CD4-positive, alpha-beta T cell treated with Interleukin-4 for 4 hours (primary cell): ENCODE data around the gene DCAF12.
A peak's percentile ranks its signal among the peaks of the same experiment; 100 is the strongest.
"Not testable (repeated sequence)": the region's sequence is repeated elsewhere in the genome, so short reads cannot be mapped to it uniquely, and the experiment has no call there.

Source experiments
- DNase-seq: peaks from one replicate; pipeline ENCODE4 v3.0.0-alpha.2; 2020

Gene DCAF12

DNA sequence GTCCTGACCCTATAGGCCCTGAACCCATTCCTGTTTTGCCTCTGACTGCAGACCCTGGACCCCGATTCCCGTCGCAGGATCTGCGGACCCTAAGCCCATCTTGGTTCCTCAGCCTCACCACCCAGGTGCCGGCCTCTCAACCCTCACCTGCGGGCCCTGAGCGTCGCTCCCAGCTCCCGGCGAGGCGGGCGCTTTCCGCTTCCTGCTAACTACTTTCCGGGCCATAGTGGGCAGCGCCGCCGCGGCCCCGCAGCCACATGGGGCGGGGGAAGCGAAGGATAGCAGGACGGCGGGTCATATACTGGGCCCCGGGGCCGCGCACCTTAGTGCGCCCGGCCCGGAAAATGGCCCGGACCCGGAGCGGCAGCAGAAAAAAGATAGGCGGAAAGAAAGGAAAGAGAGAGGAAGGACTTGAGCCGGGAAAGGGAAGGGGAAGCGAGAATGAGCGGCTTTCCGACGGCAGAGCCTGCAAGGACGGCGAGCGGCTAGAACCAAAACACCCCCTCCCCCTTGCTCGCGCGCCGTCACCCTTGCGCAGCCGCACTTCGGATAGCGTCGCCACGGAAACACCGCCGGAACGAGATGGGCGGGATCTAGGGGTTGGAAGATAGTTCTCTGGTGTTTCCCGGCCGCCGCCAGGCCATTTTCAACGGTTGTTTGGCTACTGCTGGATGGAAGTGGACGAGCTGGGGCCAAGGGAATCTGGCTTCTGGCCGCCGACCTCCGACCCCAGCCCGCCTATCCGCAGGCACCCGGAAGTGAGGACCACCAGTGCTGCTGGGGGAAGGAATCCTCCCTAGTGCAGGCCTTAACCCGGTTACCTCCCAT lies at the start of gene DCAF12:
DCAF12 (minus strand) TSS at position 492 of the 828 bp plus-strand sequence; CDS start at position 225, 267 bp downstream.
- peak; percentile 90 for DNase-seq

DNA sequence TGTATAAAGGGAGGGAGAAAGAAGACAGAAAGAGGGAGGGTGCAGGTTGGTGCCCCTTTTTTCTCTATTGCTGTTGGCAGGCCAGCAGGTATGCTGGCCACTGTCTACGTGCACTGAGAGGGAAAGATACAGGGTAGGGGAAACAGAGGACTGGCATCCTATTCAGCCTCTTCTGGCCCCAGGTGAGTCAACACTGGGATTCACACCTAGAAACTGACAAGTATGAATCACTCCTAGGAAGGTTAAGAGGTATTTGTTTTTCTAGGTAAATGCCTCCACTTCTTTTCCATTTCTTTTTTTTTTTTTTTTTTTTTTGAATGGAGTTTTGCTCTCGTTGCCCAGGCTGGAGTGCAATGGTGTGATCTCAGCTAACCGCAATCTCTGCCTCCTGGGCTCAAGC lies 49.6 kb upstream of the DCAF12 start:
- DNase-seq = no peak

DNA sequence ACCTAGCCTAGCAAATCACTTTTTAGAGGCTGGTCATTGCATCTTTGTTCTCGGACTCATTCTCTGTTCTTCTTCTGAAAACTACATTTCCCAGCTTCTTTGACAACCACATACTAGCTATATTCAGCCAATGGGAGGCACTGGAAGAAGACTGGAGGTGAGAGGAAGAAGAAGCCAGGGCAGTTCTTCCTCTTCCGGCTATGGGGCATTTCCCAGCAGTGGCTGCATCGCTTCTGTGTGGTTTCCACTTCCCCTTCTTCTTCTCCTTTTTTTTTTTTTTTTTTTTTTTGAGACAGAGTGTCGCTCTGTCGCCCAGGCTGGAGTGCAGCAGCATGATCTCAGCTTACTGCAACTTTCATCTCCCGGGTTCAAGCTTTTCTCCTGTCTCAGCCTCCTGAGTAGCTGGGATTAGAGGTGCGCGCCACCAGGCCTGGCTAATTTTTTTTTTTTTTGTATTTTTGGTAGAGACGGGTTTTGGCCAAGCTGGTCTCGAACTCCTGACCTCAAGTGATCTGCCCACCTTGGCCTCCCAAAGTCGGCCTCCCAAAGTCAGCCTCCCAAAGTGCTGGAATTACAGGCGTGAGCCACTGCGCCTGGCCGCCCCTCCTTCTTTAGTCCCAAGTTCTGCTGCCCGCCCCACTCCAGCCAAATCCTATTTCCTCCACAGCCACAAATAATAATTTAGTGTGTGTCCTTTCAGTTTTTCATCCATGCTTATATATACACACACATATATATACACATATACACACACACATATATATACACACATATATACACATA lies 45.4 kb upstream of the DCAF12 start:
- peak; percentile 75 for DNase-seq

DNA sequence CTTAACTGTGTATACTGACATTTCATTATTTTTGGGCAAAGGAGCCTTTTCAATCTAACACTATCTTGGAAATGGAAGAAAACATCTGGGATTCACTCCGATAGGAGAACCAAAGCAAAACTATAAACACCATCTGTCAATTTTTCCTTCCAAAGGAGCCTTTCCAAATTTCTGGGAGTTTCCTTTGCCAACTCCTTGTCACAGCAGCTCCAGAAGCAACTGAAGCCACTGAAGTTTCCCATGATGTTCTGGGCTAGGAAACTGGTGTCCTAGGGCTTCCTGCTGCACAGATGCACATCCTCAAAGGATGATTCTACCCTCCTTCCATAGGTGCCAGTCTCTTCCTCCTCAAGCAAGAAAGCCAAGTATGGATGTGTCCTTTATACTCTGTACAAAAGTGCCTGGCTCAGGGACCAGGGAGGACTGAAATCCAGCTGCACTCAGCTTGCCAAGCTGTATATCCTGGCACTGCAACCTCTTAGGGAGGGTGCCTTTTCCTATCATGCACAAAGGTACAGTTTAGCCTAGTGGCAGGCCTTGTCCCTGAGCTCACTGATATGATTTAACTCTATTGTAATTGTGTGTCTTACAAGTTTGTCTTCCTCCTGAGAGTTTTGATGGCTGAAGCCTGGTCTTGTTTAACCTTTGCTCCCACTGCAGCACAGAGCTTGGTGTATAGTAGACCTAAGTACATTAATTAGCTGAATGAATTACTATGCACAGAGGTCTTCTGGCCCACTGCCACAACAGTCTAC lies 43.9 kb upstream of the DCAF12 start:
- no peak for DNase-seq

DNA sequence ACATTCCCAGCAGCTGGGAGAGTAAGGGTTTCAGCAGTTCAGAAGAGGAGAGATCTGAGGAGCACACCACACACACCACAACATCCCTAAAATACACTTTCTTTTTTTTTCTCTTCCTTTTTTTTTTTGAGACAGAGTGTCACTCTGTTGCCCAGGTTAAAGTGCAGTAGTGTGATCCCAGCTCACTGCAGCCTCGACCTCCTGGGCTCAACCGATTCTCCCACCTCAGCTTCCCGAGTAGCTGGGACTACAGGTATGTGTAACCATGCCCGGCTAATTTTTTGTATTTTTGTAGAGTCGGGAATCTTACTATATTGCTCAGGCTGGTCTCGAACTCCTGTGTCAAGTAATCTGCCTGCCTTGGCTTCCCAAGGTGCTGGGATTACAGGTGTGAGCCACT lies 42.6 kb upstream of the DCAF12 start:
- DNase-seq = no peak

DNA sequence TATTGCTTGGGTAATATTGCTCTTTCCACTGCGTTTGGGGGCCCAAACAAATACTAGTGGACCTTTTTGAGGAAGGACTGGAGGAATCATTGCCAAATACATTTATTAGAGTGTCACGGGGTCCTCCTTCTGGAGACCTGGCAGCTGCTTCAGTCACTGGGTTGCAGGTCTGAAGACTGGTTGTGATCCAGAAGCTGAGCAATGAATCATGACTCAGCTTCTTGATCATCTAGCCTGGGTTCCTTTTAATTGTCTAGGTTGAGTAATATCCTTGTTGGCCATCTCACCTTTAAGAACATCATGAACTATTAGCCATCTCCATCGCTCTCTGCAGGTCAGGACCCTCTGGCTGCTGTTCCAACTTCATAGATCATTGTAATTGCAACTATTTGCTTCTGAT lies 36.9 kb upstream of the DCAF12 start:
- DNase-seq = no peak

DNA sequence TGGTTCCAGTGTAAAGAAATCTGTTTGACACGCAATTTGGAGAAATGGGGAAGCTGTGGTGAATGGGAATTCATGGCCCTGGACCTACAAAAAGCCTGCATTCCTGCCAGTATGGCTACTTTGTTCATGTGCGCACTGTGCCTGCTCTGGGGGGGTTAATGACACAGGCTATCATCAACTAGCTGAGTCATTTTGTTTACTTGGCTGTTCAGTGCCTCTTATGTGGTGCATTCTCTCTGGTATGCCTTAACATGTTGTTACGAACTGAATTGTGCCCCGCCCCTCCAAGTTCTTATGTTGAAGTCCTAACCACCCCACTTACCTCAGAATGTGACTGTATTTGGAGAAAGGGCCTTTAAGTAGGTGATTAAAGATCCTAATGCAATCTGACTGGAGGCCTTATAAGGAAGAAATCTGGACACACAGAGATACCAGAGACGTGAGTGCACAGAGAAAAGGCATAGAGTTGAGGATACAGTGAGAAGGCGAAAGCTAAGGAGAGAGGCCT lies 31.9 kb upstream of the DCAF12 start:
- no peak for DNase-seq

DNA sequence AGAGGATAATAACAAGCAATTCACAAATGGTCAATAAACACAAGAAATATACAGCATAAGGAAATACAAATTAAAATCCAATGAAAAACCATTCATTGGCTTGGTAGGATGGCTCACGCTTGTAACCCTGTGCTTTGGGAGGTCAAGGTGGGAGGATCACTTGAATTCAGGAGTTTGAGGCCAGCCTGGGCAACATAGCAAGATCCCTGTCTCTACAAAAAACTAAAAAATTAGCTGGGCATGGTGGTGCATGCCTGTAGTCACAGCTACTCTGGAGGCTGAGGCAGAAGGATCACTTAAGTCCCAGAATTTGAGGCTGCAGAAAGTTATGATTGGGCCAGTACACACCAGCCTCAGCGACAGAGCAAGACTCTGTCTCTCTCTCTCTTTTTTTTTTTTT lies 31.4 kb upstream of the DCAF12 start:
- no peak for DNase-seq

DNA sequence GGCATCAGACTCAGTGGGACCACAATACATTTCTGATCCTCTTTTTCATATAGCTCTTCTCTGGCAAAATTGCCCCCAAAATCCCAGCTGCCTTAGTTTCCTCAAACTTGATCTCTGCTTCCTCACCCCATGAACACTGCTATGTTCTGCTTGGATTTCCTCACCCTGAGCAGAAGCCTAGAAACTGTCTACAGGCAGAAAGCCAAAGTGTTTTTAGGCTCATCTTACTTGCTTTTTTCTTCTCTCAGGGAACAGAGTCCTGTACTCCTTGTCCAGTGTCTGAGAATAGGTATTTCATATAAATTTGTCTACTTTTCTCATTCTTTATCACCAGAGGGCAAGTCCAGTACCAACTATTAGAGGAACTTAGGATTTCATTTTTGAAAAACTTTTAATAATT lies 30.8 kb upstream of the DCAF12 start:
- no peak for DNase-seq

DNA sequence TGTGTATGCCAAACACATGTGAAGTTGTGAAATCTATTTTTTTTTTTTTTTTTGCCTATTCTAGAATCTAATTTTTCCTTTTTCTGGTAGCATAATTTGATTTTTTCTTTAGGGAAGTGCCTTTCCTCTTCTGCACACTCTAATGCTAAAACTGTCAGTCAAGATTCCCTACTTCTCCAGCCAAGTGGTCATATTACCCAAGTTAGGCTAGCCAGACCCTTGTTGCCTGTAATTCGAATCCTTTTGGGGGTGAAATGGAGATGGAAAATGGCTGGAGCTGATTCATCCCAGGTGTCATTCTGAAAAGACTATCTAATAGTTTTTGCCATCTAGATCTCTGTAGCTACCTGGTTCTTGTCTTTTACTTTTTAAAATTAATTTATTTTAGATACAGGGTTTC lies 27.6 kb upstream of the DCAF12 start:
- DNase-seq = no peak

DNA sequence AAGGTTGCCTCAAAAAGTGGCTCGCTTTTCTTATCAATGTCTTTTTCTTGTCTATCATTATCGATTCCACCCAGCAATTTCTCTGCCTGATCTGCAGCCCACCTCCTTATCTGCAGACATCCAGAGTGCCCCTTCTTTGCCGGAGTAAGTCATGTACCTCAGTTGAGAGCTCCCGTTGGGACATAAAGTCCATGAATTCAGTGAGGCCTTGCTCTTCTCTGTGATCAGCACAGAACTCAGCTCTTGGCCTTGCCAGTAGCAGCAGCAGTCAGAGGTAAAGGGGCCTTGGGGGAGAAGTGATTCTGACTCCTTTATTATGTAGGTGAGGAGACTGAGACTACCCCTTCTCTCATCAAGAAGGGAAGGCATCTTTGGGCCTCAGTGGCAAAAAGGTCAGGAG lies 24.9 kb upstream of the DCAF12 start:
- no peak for DNase-seq

DNA sequence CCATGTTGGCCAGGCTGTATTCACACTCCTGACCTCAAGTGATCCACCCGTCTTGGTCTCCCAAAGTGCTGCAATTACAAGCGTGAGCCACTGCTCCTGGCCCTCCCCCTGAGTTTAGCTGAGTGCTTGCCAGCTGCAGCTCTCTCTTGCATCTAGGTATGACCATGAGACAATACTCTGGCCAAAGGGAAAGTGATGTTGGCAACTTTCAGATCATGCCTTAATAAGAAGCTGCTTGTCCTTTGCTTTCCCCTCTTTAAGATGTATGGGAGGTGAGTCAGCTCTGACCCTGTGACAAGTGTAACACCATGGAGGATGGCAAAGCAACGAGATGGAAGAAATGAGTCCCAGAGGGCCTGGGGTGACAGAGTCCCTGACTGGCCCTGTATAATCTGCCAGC lies 18.7 kb upstream of the DCAF12 start:
- no peak for DNase-seq

DNA sequence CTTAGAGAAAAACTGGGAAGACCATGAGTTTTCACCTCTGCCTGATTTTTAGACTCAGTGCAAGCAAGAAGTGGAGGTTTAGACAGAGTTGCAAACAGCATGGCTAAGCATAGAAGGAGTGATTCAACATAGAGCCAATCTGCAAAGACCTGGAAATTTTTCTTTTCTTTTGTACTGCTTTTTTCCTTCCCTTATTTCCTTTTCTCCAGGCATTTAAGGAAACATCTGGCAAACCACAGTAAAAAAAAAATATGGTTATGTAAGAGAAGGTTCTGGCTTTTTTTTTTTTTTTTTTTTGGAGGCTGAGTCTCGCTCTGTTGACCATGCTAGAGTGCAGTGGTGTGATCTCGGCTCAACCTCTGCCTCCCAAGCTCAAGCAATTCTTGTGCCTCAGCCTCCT lies 16.6 kb upstream of the DCAF12 start:
- DNase-seq = no peak

DNA sequence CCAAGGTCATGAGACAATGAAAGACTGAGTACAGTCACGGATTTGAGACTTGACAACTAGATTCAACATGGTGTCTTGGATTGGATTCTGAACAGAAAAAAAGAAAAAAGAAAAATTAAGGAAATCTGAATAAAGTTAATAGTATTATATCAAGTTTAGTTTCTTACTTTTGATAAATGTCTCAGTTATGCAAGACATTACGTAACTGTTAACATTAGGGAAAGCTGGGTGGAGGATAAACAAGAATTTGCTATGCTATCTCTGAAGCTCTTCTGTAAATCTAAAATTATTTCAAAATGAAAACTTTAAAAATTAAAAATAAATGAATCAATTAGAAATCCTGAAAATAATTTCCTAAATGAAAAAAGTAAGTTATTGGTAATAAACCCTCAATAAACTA lies 14.4 kb upstream of the DCAF12 start:
- DNase-seq = no peak

DNA sequence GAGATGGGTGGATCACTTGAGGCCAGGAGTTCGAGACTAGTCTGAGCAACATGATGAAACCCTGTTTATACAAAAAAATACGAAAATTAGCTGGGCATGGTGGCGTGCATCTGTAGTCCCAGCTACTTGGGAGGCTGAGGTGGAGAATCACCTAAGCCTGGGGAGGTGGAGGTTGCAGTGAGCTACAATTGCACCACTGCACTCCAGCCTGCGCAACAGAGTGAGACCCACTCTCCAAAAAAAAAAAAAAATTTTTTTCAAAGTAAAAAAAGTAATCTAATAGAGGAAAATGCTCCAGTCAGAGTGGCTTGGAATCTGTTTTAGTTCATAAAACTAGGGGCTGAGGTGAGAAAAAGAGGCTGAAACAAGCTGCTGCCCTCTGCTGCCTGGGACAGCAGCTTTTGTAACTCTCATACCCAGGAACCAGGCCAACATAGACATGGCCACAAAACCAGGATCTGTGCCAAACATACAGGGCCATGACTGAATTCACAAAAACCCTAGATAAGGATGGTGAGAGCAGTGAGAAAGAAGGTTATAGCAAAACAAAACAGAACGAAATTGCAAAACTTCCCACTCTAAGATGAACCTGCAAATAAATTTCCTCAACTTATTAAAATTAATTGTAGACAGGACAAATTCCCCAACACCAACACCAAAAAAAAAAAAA lies 13.1 kb upstream of the DCAF12 start:
- DNase-seq = no peak

DNA sequence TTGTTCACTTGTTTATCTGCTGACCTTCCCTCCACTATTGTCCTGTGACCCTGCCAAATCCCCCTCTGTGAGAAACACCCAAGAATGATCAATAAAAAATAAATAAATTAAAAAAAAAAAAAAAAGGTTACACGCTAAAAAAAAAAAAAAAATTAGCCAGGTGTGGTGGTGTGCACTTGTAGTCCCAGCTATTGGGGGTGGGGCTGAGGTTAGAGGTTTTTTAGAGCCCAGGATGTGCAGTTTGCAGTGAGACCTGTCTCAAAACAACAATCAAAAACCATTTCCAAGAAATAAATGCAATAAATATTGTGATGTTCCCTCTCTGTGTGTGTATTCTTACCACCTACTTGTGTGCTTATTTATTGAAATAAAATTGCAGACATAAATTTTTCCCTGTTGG lies 12.1 kb upstream of the DCAF12 start:
- not testable (repeated sequence) for DNase-seq

DNA sequence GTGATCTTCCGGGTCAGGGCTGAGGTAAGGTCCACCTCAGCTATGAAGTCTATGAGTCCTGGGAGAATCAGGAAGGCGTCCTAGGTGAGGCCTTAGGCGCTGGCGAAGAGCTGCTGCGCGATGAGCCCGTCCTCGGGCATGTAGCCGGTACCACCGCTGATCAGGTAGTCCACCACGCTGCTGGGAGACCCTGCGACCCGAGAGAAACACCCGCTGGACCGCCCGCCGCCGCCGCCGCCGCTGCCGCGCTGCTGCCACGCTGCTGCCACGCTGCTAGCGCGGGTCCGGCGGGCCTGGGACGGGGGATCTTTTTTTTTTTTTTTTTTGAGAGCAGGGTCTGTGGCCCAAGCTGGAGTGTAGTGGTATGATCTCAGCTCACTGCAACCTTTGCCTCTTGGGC lies 8.0 kb upstream of the DCAF12 start:
- DNase-seq = no peak

DNA sequence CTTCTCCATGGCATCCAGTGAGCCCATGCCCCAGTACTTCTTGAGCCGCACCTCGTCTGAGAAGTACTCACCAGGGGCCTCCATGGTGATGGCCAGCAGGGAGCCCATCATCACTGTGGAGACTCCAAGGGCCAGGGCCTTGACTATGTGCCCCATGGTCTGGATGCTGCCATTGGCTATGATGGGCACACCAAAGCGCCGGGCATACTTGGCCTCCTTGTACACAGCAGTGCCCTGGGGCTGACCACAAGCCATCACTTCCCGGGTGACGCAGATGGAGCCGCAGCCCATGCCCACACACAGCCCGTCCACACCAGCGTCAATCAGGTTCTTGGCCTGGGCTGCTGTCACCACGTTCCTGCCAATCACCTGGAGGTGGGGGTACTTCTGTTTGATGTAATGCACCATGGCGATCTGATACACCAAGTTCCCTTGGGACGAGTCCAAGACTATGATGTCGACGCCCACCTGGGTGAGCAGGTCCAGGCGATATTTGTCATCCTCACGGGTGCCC lies 7.0 kb upstream of the DCAF12 start:
- no peak for DNase-seq

DNA sequence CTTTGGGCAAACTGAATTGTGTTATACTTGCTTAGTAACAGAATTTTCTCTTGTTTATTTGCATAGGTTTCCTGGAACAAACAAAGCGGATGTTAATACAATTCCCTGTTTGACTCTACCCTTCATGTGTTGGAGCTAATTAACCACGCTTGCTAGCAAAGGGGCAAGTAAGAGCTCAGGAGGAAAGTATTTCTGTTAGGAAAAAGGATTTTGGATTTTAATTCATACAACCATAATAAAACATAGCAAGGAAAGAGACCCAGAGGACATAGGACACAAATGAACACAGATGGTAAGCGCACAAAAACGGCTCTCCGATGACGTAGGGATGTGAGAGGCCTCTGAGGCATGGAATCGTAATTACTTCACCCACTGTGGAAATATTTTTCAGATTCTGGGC lies 5.1 kb upstream of the DCAF12 start:
- DNase-seq = no peak

DNA sequence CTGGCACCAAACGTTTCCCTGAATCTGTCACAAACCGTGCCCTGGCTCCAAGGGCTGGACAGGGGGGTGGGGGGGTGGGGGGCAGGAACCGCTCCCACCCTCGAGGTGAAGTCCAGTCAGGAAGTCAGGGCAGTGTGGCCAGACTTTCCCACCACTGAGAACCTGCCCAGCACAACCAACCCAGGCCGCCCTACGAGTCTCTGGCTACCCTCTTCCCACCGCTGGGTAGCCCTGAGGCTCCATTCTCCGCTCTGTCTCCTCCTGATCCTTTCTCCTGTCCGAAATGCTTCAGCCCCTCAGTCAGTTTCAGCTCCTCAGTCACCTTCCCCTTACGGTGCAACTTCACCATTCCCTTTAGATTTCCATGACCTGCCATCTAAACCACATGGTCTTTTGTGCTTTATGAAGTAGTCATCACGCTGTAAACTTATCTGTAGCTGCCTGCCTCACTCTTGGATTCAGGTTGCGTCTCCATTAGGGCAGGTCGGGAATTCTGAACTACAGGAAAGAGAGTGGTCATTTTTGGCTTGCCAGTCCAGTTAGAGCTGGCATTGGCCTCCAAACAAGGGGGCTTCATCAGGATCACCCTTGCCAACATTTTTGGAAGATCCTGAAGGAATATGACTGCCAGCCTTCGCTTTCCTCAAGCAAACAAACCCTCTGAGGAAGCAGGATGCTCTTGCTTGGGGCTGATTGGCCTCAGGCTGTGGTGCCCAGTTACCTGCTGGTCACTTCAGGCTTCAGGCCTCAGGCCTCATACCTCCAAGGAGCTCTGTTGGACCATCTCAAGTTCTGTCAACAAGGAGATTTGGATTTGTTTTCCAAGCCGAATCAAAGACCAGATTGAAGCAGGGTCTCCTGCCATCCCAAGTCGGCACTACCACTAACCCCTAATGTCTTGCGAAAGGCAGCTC lies 794 bp upstream of the DCAF12 start:
- no peak for DNase-seq

DNA sequence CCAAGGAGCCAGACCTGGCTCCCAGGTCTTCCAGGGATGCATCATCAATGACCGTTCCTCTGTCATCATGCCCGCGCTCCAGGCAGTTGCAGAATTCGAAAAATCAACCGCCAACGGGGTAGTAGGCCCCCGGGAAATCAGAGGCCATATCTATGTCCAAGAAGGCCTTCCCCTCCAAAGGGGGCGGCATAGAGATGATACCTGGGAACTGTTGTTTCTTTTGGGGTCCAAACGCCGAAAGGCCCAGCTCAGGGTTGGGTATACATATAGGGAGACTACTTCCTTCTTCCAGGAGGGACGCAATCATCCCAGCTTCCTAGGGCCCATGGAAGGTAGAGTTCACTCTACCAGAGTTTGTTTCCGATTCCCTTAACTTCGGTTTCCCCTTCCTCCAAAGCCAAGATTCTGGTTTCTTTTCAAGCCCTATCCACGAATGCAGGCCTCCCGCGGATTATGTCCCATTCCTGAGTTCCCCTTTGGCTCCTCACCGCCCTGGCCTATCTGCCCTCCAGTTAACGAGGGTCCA lies 754 bp downstream of the DCAF12 start:
- no peak for DNase-seq
